CD4-positive, alpha-beta T cell treated with Interleukin-4 for 1 hour (primary cell): ENCODE measurements around the gene RPS27.
A peak's percentile ranks its signal among the peaks of the same experiment; 100 is the strongest.
"Not testable (repeated sequence)": the region's sequence is repeated elsewhere in the genome, so short reads cannot be mapped to it uniquely, and the experiment has no call there.

Experiments used
- DNase-seq, 2 donors: peaks; one replicate each; pipeline ENCODE4 v3.0.0-alpha.2; 2020 to 2022

RPS27 gene

DNA sequence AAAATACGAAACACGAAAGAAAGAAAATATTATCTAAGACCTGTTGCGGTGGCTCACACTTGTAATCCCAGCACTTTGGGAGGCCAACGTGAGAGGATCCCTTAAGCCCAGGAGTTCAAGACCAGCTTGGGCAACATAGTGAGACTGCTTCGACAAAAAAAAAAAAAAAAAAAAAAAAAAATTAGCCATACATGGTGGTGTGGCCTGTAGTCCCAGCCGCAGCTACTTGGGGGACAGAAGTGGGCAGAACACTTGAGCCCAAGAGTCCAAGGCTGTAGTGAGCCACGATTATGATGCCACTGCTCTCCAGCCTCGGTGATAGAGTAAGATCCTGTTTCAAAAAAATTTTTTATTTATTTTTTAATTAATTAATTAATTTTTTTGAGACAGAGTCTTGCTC is 2.9 kb upstream of the RPS27 start:
- no peak for DNase-seq

DNA sequence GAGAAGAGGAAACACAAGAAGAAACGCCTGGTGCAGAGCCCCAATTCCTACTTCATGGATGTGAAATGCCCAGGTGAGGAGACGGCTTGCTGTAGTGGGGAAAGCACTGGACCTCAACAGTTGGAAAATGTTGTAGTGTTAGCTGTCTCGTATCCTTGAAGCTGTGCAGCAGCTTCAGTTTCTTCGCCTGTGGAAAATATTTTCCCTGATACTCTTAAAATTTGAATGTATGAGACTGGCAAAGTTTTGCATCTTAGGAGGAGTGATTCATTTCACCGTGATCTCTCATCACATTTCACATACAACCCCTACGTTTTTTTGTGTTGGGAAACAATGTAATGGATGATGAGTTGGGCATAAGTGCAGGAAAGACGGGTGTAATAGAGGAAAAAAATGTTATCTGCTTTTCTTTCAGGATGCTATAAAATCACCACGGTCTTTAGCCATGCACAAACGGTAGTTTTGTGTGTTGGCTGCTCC is 629 bp downstream of the RPS27 start:
- no peak for DNase-seq

- peak in 1 of 2 donors; percentile 24 for DNase-seq
These were observed 1.2 kb downstream of the RPS27 start for GRCh38 chr1:153991806-153992205.

- no peak for DNase-seq
These were observed 4.6 kb downstream of the RPS27 start for GRCh38 chr1:153995202-153995601.

DNA sequence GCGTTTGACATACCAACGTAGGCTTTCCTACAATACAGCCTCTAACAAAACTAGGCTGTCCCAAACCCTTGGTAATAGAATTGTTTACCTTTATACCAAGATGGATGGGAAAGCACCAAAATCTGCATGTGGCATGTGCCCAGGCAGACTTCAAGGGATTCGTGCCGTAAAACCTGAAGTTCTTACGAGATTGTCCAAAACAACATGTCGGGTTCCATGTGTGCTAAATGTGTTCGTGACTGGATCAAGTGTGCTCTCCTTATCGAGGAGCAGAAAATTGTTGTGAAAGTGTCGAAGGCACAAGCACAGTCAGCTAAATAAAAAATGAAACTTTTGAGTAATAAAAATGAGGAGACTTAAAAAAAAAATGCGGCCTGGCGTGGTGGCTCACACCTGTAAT is 5.1 kb downstream of the RPS27 start:
- no peak for DNase-seq

DNA sequence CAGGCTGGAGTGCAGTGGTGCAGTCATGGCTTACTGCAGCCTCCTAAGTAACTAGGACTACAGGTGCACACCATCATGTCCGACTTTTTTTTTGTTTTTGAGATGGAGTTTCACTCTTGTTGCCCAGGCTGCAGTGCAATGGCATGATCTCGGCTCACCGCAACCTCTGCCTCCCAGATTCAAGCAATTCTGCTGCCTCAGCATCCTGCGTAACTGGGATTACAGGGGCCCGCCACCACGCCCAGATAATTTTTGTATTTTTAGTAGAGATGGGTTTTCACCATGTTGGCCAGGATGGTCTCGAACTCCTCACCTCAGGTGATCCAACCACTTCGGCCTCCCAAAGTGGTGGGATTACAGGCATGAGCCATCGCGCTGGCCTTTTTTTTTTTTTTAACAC is 6.3 kb downstream of the RPS27 start:
- DNase-seq = not testable (repeated sequence)

GRCh38 chr1:154000420-154000819 is 9.9 kb downstream of the RPS27 start:
- DNase-seq = no peak

DNA sequence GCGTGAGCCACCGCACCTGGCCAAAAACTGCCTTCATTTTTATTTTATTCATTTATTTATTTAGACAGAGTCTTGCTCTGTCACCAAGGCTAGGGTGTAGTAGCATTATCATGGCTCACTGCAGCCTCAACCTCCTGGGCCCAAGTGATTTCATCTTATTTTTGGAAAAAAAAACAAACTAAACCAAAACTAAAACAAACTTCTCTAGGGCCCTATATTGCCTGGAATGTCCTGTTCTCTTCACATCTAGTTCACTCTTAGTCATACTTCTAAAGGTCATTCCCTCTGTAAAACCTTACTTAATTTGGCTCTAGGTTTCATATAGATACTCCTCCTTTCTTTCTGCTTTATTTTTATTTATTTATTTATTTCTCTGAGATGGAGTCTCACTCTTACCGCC is 15.6 kb downstream of the RPS27 start:
- DNase-seq = no peak

- DNase-seq = no peak
These were observed 21.6 kb downstream of the RPS27 start for GRCh38 chr1:154012129-154012528.

GRCh38 chr1:154012543-154012942 is 22.0 kb downstream of the RPS27 start:
- DNase-seq = not testable (repeated sequence)

DNA sequence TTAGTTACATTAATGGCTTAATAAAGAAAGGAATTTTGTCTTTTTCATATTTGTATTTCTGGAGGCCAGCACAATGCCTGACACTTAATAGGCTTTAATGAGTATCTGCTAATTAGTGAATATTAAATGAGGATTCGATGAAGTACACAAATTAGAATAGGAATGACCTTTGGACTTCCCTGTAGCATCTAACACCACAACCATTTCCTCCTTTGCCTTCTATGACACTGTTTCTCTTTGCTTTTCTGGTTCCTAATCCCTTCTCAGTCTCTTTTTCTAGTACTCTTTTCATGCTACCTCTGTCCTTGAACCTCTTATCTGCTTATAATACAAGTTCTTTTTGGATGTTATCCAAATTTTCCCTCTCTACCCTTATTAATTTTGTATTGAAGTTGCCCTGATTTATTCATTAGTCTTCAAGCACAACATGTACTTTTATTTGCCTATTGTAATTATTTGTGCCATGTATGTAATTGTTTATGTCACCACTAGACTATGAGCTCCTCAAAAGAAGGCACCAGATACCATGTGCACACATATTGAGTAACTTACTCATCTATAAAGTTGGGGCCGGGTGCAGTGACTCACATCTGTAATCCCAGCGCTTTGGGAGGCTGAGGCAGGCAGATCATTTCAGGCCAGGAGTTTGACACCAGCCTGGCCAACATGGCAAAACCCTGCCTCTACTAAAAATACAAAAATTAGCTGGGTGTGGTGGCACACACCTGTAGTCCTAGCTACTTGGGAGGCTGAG is 23.8 kb downstream of the RPS27 start:
- DNase-seq = no peak

GRCh38 chr1:154019269-154019668 is 28.7 kb downstream of the RPS27 start:
- DNase-seq = no peak

DNA sequence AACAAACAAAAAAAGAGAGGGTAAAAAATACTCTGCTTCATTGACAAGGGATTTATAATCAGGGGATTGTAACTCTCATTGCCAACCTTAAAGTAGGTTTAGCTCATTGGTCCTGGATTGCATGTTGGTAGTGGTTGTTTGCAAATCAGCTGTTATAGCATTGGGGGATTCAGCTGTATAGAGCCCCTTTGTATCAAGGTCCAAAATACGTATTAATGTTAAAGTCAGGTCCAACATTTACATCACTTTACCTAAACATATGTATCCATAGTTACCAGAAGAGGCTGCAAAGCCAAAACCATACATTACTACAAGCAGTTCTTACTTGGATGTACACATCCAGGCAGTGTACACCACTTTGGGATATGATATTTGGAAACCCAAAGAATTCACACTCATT is 29.4 kb downstream of the RPS27 start:
- DNase-seq = no peak

GRCh38 chr1:154033697-154034096 is 43.1 kb downstream of the RPS27 start:
- not testable (repeated sequence) for DNase-seq
